Neural crest cell (in vitro differentiated cells): ENCODE measurements around the gene GRIFIN. TPM values are rescaled to one million over a fixed set of nuclear protein-coding genes. Genes with fewer than 3 reads are reported as not detected.

ENCODE experiments used
- DNase-seq: peaks from one replicate; pipeline ENCODE4 v3.0.0; 2021; ENCODE audit warnings: low read depth, mixed read lengths, low spot score
- H3K27ac Mint-ChIP-seq: one replicate; pipeline ENCODE4 v1.8.0; 2021; ENCODE audit warnings: mild to moderate bottlenecking, mixed read lengths; ENCODE audit not compliant: unreplicated experiment
- H3K27me3 Mint-ChIP-seq: 2 replicates; pipeline ENCODE4 v1.8.0; 2021; ENCODE audit warnings: low read depth, mild to moderate bottlenecking, mixed read lengths
- H3K36me3 Mint-ChIP-seq: 2 replicates; pipeline ENCODE4 v1.8.0; 2021; ENCODE audit warnings: low read depth, mild to moderate bottlenecking, mixed read lengths
- H3K4me1 Mint-ChIP-seq: 2 replicates; pipeline ENCODE4 v1.8.0; 2021; ENCODE audit warnings: mixed read lengths
- H3K4me3 Mint-ChIP-seq: one replicate; pipeline ENCODE4 v1.8.0; 2021; ENCODE audit warnings: mild to moderate bottlenecking, mixed read lengths
- H3K9me3 Mint-ChIP-seq: 2 replicates; pipeline ENCODE4 v1.8.0; 2021; ENCODE audit warnings: mixed read lengths
- total RNA-seq: library from RNA; stranded (reverse); gene quantifications from 2 replicates; pipeline ENCODE4 v1.2.1, GENCODE V29; 2021
- TF ChIP-seq, protein P1 (sequence below): fragments of 200-600 bp; sonication (generic); conservative IDR thresholded peaks from 2 replicates; pipeline ENCODE4 v1.5.0; 2021; ENCODE audit warnings: antibody characterized with exemption, mild to moderate bottlenecking

GRIFIN gene
- total RNA-seq, 1 donor from 2014 or later: not detected

DNA sequence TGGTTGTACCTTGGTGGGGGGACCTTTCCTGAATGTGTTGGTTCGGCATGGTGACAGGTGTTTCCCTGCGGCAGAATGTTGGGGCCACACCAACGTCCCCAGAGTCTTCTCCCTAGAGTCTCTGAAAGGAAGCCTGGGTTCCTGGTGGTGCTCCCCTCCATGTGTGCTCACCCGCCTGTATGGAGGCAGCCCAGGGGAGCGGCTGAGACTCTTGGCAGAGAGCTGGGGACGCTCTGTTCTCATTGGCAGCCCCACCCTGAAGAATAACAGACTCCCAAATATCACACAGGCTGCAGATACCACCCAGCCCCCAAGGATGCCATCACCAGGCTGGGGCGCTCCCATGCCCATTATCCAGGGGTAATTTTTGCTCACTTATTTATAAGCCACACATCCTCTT is 38.0 kb downstream of the GRIFIN start:
- H3K4me3 Mint-ChIP-seq: no peak overlapping the region
- H3K36me3 Mint-ChIP-seq: peaks cover 5% of the 10 kb centered on the region
- DNase-seq: no peak
- H3K27me3 Mint-ChIP-seq: no peaks in the 10 kb centered on the region
- H3K27ac Mint-ChIP-seq: no peak overlapping the region
- peaks cover 17% of the 10 kb centered on the region for H3K4me1 Mint-ChIP-seq
- H3K9me3 Mint-ChIP-seq: no peaks in the 10 kb centered on the region
- TF ChIP-seq, protein P1, sequence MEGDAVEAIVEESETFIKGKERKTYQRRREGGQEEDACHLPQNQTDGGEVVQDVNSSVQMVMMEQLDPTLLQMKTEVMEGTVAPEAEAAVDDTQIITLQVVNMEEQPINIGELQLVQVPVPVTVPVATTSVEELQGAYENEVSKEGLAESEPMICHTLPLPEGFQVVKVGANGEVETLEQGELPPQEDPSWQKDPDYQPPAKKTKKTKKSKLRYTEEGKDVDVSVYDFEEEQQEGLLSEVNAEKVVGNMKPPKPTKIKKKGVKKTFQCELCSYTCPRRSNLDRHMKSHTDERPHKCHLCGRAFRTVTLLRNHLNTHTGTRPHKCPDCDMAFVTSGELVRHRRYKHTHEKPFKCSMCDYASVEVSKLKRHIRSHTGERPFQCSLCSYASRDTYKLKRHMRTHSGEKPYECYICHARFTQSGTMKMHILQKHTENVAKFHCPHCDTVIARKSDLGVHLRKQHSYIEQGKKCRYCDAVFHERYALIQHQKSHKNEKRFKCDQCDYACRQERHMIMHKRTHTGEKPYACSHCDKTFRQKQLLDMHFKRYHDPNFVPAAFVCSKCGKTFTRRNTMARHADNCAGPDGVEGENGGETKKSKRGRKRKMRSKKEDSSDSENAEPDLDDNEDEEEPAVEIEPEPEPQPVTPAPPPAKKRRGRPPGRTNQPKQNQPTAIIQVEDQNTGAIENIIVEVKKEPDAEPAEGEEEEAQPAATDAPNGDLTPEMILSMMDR: no peak

- no peak overlapping the region for H3K4me3 Mint-ChIP-seq
- peaks cover 7% of the 10 kb centered on the region for H3K36me3 Mint-ChIP-seq
- no peak overlapping the region for H3K27ac Mint-ChIP-seq
- TF ChIP-seq, protein P1: no peak
- no peaks in the 10 kb centered on the region for H3K9me3 Mint-ChIP-seq
- DNase-seq: no peak
- peaks cover 17% of the 10 kb centered on the region for H3K4me1 Mint-ChIP-seq
- H3K27me3 Mint-ChIP-seq: no peaks in the 10 kb centered on the region
Measured at GRCh38 chr7:2437537-2438148, 38.6 kb downstream of the GRIFIN start.

DNA sequence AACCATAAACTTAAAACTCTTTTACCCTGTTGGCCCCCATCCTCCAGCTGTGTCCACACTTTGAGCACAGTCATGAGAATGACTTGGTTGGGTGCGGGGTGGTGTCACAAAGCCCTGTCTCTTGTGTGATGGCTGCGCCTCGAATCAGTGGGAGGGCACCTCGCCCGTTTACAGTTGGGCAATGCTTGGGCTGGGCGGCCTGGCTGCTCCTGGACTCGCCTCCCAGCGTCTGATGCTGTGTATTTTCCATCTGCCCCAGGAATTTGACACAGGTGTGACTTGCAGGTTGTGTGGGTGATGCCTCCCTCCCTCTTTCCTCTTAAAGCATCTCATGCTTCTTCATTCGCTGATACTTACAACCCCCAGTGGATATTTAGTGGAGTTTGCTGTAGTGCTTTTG is 39.1 kb downstream of the GRIFIN start:
- TF ChIP-seq, protein P1: no peak
- Mint-ChIP-seq H3K4me3 (no peak overlapping the region), H3K9me3 (no peaks in the 10 kb centered on the region), H3K27ac (no peak overlapping the region), H3K27me3 (no peaks in the 10 kb centered on the region), H3K4me1 (peaks cover 17% of the 10 kb centered on the region), H3K36me3 (peaks cover 7% of the 10 kb centered on the region)
- DNase-seq: no peak

DNA sequence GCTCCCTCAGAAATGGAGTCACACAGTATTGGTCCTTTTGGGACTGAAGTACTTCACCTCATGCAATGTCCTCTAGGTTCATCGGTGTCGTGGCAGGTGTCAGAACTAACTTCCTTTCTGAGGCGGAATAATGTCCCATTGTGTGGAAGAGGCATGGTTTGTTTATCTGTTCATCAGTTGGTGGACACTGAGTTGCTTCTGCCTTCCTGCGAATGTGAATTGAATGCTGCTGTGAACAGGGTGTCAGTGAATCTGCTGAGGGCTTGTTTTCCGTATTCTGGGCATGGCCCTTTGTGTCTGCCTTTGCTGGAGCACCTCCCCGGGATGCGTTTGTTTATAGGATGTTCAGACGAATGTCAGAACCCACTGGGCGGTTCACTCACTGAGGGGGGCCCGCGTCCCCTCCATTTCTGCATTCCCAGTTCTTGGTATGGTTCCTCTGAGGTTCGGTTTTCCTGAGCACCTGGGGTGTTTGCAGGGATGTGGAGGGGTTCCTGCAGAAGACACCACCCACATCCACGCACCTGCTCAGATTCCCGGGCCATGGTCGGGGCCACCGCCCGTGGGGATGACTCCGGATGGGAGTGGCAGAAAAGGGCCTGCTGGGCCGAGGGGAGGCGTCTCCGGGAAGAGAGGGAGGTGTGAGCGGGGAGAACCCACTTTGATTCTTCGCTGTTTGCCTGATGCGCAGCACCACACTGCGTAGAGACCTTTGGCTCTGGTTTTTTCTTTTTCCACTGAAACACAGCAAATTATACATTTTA is 39.7 kb downstream of the GRIFIN start:
- no peaks in the 10 kb centered on the region for H3K27me3 Mint-ChIP-seq
- DNase-seq: no peak
- H3K9me3 Mint-ChIP-seq: no peaks in the 10 kb centered on the region
- no peak overlapping the region for H3K4me3 Mint-ChIP-seq
- H3K36me3 Mint-ChIP-seq: peaks cover 7% of the 10 kb centered on the region
- TF ChIP-seq, protein P1: no peak
- H3K27ac Mint-ChIP-seq: no peak overlapping the region
- H3K4me1 Mint-ChIP-seq: peaks cover 13% of the 10 kb centered on the region

- Mint-ChIP-seq H3K4me1 (peaks cover 5% of the 10 kb centered on the region), H3K27me3 (no peaks in the 10 kb centered on the region), H3K27ac (no peak overlapping the region), H3K9me3 (peaks cover 5% of the 10 kb centered on the region), H3K36me3 (peaks cover 12% of the 10 kb centered on the region), H3K4me3 (no peak overlapping the region)
- TF ChIP-seq, protein P1: no peak
- DNase-seq: no peak
Measured at GRCh38 chr7:2435146-2435545, 41.1 kb downstream of the GRIFIN start.
